Activated CD4-positive, alpha-beta T cell treated with anti-CD3 and anti-CD28 coated beads, Interleukin-2, amount 50 U/mL, for 4 hours (primary cell): Measurements from ENCODE around the gene THTPA.
"Not testable (repeated sequence)": the region's sequence is repeated elsewhere in the genome, so short reads cannot be mapped to it uniquely, and the experiment has no call there.

Experiments used
- DNase-seq, 2 experiments: peaks; one replicate each; pipeline ENCODE4 v3.0.0-alpha.2; 2020

The THTPA gene

GRCh38 chr14:23568600-23569331, 12.7 kb downstream of the THTPA start:
- DNase-seq, result no peak

DNA sequence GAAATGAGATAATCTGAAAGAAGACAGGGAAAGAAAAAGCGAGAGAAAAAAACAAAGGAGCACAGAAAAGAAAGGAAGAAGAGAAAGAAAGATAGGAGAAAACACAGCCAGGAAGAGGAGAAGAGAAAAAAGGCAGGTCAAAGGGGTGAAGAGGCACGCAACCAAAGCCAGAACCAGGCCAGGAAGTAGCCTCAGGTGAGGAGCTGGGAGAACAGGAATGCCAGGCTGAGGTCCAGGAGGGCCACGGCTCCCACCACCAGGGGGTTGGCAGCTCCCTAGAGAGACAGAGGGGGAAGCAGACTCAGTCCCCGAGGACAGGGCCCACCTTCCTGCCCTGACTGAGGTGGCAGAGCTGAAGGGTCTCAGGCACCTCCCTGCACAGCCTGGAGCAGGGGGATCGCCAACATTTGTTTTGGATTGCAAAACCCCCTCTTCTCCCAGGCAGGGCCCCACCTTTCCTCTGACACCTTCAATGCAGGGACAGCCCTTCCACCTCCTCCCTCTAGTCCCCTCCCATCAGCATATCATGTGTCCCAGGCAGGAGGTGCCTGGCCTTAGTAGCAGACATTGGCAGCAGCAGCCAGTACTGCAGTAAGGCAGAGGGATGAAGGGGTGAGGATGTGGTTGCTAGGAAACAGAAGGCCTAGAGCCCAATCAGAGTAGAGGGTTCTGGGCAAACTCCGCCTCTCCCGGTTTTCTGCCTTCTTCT, 13.5 kb downstream of the THTPA start:
- DNase-seq, result no peak

DNA sequence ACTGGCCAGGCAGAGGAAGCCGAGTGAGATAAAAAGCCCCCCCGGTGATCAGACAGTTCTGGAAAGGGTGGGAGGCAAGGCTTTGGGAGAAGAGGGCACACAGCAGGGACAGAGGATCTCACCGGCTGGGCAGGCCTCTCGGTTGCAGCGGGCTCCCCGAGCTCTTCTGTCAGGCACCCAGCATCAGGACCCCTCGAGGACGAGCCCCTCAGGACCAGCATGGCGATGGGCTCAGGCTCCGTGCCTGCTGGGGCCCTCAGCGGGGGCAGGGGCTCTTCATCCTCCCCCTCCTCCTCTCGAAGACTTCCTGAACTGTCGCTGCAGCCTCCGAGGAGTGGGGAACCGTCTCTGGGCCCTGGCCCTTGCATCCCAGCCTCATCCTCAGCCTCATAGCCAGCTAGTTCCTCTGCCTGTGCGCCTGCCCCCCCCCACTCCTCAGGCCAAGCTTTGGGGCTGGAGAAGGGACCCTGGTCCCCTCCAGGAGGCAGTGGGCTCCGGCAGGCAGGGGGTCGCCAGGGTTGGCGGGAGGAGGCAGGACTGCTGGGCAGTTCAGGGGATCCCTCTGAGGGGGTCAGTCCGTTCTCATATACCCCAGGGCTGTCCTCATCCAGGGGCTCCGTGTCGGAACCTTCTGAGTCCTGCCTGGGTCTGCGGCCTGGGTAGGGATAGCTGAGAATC, 14.9 kb downstream of the THTPA start:
- no peak for DNase-seq

- no peak for DNase-seq
Measured at GRCh38 chr14:23571701-23572523, 15.8 kb downstream of the THTPA start.

DNA sequence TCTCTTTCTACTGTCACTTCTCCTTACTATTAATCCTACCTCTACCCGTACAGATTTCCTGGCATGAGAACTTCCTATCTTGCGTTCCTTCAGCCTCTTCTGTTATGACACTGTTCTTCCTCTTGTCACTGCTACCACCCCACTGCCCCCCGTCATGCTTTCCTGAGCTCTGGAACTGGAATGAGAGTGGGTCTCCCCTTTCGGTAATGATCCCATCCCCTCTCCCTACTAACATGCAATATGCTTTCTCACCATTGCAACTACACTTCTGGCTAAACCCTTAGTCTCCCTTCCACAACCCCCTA, 16.4 kb downstream of the THTPA start:
- no peak for DNase-seq

DNA sequence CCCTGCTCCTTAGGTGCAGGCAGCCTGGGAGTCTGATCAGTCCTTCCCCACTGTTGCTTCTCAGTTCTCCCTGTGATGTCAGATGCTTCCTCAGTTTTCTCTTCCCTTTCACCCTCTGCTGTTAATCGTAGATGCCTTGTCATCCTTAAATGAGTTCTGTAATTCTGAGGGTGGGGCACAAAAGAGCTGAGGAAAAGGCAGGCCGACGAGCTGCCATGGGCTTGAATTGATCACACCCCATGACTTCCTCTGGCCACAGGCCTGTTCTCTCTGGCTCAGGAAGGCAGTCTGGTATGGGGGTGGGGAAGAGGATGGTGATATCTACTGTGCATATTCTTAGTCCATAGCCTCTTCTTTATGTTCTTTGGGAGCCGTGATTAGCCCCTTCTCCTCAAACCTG, 16.8 kb downstream of the THTPA start:
- no peak for DNase-seq

- no peak for DNase-seq
Measured at GRCh38 chr14:23573384-23574015, 17.4 kb downstream of the THTPA start.

GRCh38 chr14:23577004-23577681, 21.1 kb downstream of the THTPA start:
- no peak for DNase-seq

DNA sequence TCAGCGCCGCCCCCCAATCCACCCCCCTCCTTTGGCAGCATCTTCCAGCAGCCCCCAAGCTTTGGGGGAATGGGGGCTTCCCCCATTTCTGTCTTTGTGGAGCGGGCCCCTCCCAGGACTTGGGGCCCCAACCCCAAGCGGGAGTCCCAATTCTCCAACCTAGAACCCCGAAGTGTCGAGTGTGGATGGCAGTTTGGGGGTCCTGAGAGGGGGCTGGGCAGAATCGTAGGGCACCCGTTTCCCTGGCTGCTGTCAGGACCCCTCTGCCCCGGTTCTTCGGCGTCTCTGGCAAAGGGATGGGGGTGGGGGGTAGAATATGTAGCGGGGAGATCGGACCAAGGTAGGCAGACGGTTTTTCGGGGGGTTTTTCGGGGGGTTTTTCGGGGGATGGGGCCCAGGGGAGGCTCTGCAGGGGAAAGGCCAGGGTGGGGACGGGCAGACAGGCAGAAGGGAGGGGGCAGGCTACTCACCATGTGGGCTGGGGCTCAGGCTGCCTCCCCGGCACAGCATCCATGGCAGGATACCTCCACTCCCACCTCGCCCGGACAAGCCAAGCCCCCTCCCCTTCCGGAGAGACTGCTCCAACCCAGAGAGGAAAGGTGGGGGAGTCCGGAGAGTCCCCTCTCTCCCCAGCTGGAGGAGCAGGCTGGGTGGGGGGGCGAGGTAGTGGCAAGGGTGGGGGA, 21.8 kb downstream of the THTPA start:
- DNase-seq, result no peak

GRCh38 chr14:23578560-23579310, 22.7 kb downstream of the THTPA start, which contains the start of gene JPH4:
Gene JPH4, minus strand, starts transcription at chr14:23578790. Its CDS starts 1,337 bp downstream, at chr14:23577453.
- DNase-seq, result no peak

DNA sequence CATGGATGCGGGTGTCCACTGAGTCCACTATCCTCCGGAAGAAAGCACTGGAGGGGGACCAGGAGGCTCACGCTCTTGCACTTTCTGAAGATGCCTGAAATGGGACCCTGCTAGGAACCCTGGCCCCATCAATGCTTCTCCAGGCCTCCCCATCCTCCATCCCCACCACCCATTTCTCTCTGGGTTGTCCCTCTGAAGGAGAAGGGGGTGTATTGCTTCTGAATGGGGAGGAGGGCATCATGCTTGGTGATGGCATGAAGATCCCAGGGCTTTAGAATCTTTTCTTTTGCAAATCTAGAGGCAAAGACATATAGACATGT, 23.2 kb downstream of the THTPA start:
- no peak for DNase-seq

DNA sequence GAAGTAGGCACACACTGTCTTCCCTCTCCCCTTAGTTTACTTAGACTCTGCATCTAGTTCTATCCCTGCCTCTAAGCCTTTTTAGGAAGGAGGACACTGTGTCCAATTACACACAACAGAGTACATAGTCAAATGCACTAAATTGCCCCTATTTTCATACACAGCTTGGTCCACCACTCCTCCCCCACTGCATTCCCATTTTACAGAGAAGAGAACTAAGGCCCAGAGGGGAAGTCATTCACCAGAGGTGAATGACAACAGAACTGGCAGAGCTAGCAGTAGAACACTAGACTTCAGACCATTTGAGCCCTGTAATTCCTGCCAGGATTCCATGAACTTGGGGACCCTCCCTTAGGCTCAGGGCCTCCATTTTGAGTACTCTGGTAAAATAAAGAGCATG, 23.7 kb downstream of the THTPA start:
- no peak for DNase-seq

GRCh38 chr14:23580152-23580926, 24.3 kb downstream of the THTPA start:
- DNase-seq, result no peak

- DNase-seq, result no peak
Measured at GRCh38 chr14:23580948-23581281, 24.8 kb downstream of the THTPA start.

GRCh38 chr14:23582906-23583760, 27.1 kb downstream of the THTPA start:
- no peak for DNase-seq

- not testable (repeated sequence) for DNase-seq
Measured at GRCh38 chr14:23583761-23584526, 27.9 kb downstream of the THTPA start.

GRCh38 chr14:23584527-23585203, 28.6 kb downstream of the THTPA start:
- DNase-seq, result not testable (repeated sequence)
